GM12875 (cell line): ENCODE results near the gene ZG16.
A peak's percentile ranks its signal among the peaks of the same experiment; 100 is the strongest.

Source experiments
- H3K4me3 ChIP-seq: one replicate; pipeline ENCODE4 v1.5.1; 2011; ENCODE audit warnings: low read depth, low read length, control low read depth
- CTCF ChIP-seq: IDR thresholded peaks from 2 replicates; pipeline ENCODE4 v1.5.1; 2011; ENCODE audit warnings: low read depth, mild to moderate bottlenecking, control low read depth, inconsistent platforms, low read length, moderate library complexity, borderline replicate concordance; ENCODE audit not compliant: insufficient read depth

ZG16 gene

DNA sequence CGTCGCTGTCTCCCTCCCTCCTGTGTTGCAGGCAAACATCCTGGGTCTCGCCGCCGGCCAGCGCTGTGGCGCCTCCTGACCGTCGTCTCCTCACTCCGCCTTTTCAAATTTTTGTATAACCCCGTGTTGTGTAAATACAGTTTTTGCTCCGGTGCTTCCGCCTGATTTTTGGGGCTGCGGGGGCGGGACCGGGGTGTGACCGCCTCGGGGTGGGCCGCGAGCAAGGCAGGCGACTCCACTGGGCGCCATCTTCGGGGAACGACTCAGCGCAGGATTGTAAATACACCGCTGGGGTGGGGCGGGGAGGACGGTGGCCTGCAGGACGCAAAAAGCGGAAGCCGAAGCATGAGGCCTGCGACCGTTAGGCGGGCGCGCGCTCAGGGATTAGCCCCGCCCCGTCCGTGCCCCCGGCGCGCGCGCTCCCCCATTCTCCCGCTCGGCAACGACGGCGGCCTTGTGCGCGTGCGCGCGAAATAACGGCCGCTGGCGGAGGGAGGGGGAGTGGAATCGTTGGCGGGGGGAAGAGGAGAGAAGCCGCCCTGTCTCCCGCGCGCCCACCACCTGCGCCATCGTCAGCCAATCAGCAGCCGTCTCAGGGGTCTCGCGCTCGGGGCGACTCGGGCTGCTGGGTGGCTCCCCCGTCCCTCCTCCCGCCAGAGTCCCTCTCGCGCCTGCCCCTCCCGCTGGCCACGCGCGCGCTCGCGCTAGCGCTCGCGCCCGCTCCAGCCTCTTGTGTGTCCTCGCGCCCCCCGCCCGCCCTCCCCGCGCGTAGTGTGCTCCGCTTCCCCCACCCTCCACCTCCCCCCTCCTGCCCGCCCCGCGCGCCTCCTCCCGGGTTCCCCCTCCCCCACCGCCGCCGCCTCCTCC is 27.4 kb downstream of the ZG16 start:
- peak overlapping the region; percentile 72 for H3K4me3 ChIP-seq
- no peak for TF ChIP-seq CTCF

DNA sequence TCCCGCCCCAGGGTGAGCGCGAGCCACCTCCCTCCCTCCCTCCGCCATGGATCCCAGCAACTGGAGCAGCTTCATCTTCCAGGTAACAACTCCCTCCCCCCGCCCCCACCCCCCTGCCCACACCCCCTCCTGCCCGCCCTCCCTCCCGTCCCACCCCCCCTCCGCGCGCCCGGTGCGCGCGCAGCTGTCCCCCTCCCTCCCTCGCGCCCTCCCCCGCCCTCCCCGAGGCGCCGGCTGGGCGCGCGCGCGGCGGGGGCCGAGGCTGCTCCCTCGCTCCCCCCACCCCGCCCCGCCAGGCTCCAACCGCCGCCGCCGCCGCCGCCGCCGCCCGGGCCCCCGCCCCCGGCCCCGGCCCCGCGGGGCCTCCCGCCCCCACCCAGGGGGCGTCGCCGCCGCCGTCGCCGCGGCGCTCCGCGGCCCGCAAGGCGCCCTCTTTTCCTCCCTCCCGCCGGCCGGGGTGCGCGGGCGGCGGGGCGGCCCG is 28.1 kb downstream of the ZG16 start, which contains the start of gene MAZ:
Gene MAZ, plus strand, starts transcription at position 431 of the 481 bp plus-strand sequence. CDS start 173 bp downstream, outside the sequence.
- no peak for TF ChIP-seq CTCF
- H3K4me3 ChIP-seq, result peak within 1 kb of the TSS; percentile 60

- peak overlapping the region; percentile 59 for H3K4me3 ChIP-seq
- no peak for TF ChIP-seq CTCF
These were observed 28.8 kb downstream of the ZG16 start for GRCh38 chr16:29806641-29807425.

- peak overlapping the region; percentile 59 for H3K4me3 ChIP-seq
- TF ChIP-seq CTCF, result peak; percentile 73
These were observed 29.6 kb downstream of the ZG16 start for GRCh38 chr16:29807426-29808218.

- peak overlapping the region; percentile 59 for H3K4me3 ChIP-seq
- no peak for TF ChIP-seq CTCF
These were observed 30.3 kb downstream of the ZG16 start for GRCh38 chr16:29808219-29808900.

DNA sequence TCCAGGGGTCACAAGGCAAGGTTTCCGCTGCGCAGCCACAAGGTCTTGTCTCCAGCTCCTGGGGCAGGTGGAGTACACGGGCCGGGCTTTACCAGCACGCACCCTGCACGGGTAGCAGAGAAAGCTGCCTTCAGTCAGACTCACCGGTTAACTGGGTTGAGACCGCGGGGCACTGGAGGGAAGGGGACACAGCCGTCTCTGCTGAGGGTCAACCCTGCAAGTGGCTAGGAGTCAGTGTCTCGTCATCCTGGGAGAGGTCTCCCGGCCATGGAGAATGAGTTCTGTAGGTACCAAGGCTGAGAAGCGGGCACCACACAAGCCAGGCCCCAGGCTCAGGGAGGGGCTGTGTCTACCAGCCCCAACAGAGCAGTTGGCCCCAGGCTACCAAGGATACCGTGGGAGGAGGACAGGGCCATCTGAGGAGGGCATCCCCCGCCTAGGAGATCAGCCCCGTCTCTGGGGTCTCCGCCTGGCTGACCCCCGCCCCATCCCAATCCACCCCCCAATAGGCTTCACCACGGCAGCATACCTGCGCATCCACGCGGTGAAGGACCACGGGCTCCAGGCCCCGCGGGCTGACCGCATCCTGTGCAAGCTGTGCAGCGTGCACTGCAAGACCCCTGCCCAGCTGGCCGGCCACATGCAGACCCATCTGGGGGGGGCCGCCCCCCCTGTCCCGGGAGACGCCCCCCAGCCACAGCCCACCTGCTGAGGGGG is 31.1 kb downstream of the ZG16 start:
- H3K4me3 ChIP-seq, result peak overlapping the region; percentile 2
- no peak for TF ChIP-seq CTCF
